Loucy (cell line): ENCODE results near the gene ZNF221.

ENCODE experiments used
- EZH2phosphoT487 ChIP-seq: fragments of 200-600 bp; IDR thresholded peaks from 2 replicates; pipeline ENCODE4 v1.6.1; 2018; ENCODE audit warnings: antibody characterized with exemption, mild to moderate bottlenecking, moderate library complexity, borderline replicate concordance
- TF ChIP-seq, protein P1 (sequence below): fragments of 200-600 bp; sonication (generic); conservative IDR thresholded peaks from 2 replicates; pipeline ENCODE4 v1.5.1; 2014; ENCODE audit warnings: mild to moderate bottlenecking, antibody characterized with exemption, low read length

- TF ChIP-seq, protein P1, sequence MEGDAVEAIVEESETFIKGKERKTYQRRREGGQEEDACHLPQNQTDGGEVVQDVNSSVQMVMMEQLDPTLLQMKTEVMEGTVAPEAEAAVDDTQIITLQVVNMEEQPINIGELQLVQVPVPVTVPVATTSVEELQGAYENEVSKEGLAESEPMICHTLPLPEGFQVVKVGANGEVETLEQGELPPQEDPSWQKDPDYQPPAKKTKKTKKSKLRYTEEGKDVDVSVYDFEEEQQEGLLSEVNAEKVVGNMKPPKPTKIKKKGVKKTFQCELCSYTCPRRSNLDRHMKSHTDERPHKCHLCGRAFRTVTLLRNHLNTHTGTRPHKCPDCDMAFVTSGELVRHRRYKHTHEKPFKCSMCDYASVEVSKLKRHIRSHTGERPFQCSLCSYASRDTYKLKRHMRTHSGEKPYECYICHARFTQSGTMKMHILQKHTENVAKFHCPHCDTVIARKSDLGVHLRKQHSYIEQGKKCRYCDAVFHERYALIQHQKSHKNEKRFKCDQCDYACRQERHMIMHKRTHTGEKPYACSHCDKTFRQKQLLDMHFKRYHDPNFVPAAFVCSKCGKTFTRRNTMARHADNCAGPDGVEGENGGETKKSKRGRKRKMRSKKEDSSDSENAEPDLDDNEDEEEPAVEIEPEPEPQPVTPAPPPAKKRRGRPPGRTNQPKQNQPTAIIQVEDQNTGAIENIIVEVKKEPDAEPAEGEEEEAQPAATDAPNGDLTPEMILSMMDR = no peak
- TF ChIP-seq EZH2phosphoT487 = no peak
These were observed 10.3 kb upstream of the ZNF221 start for GRCh38 chr19:43940719-43941118.
